T-cell (primary cell): ENCODE data around the gene FAM193A. TPM values are rescaled to one million over a fixed set of nuclear protein-coding genes. Genes with fewer than 3 reads are reported as not detected.
"Not testable (repeated sequence)": the region's sequence is repeated elsewhere in the genome, so short reads cannot be mapped to it uniquely, and the experiment has no call there.

Experiments
- ATAC-seq, 4 experiments: fragments of 200-7000 bp in 3 of 4; fragments of 150-1000 bp in 1 of 4; cut with Tn5 transposase; replicated peaks in 1 of 4; 1 replicate in 3 of 4; 2 replicates in 1 of 4; pipeline ENCODE4 v1.10.0; 2021; ENCODE audit warnings: moderate library complexity in 3 of 4, mild to moderate bottlenecking in 2 of 4, moderate number of reproducible peaks in 1 of 4
- CTCF ChIA-PET, 2 donors: fragments of 300-600 bp; sonication (Branson Sonifier 250); formaldehyde crosslinking; loops; one replicate each; lab custom pipeline; 2022; ENCODE audit warnings: antibody characterized with exemption in 2 of 2; lab: Charles Lee
- POLR2A ChIA-PET, 2 donors: fragments of 300-600 bp; sonication (Branson Sonifier 250); formaldehyde crosslinking; loops; one replicate each; lab custom pipeline; 2022; ENCODE audit warnings: antibody characterized with exemption in 2 of 2; lab: Charles Lee
- DNase-seq, 35 experiments: peaks; one replicate each; pipeline versions ENCODE4 v3.0.0 to v3.0.0-alpha.2; 2013 to 2023
- H3K27ac ChIP-seq: one replicate; pipeline ENCODE4 v1.5.1; 2013; ENCODE audit warnings: low read length
- H3K27me3 ChIP-seq, 2 experiments: replicated peaks in 1 of 2; 1 replicate in 1 of 2; 2 replicates in 1 of 2; pipeline versions ENCODE4 v1.6.1 to v1.7.0; 2013; ENCODE audit warnings: low read length in 1 of 2, mixed read lengths in 1 of 2; ENCODE audit not compliant: control insufficient read depth in 2 of 2, insufficient read depth in 2 of 2; ENCODE audit errors: extremely low read depth in 1 of 2
- H3K36me3 ChIP-seq, 2 donors: 1 replicate in 1 of 2; 2 replicates in 1 of 2; pipeline versions ENCODE4 v1.6.1 to v1.7.0; 2013; ENCODE audit warnings: low read length in 1 of 2; ENCODE audit not compliant: control insufficient read depth in 2 of 2, insufficient read depth in 1 of 2; ENCODE audit errors: extremely low read depth in 1 of 2
- H3K4me1 ChIP-seq, 2 experiments: 1 replicate in 1 of 2; 2 replicates in 1 of 2; pipeline versions ENCODE4 v1.6.1 to v1.7.0; 2013; ENCODE audit warnings: low read length in 2 of 2, mixed read lengths in 1 of 2; ENCODE audit not compliant: insufficient read depth in 2 of 2, control insufficient read depth in 1 of 2; ENCODE audit errors: extremely low read depth in 1 of 2
- H3K4me3 ChIP-seq, 2 donors: 1 replicate in 1 of 2; 2 replicates in 1 of 2; pipeline versions ENCODE4 v1.5.1 to v1.7.0; 2013; ENCODE audit warnings: mild to moderate bottlenecking in 2 of 2, low read length in 1 of 2, moderate library complexity in 1 of 2; ENCODE audit not compliant: control insufficient read depth in 1 of 2; ENCODE audit errors: extremely low read depth in 1 of 2
- H3K9me3 ChIP-seq: 2 replicates; pipeline ENCODE4 v1.7.0; 2013
- H3K27ac Mint-ChIP-seq, 2 donors: one replicate each; pipeline ENCODE4 v1.8.0; 2020 to 2021; ENCODE audit warnings: mild to moderate bottlenecking in 2 of 2, mixed read lengths in 2 of 2
- H3K27me3 Mint-ChIP-seq, 2 donors: one replicate each; pipeline ENCODE4 v1.8.0; 2021 to 2022; ENCODE audit warnings: mixed read lengths in 2 of 2
- H3K36me3 Mint-ChIP-seq: one replicate; pipeline ENCODE4 v1.8.0; 2021; ENCODE audit warnings: mixed read lengths
- H3K4me1 Mint-ChIP-seq, 3 donors: one replicate each; pipeline ENCODE4 v1.8.0; 2020 to 2022; ENCODE audit warnings: mixed read lengths in 3 of 3, mild to moderate bottlenecking in 1 of 3
- H3K4me3 Mint-ChIP-seq, 3 donors: one replicate each; pipeline ENCODE4 v1.8.0; 2020 to 2022; ENCODE audit warnings: mild to moderate bottlenecking in 3 of 3, mixed read lengths in 3 of 3, moderate library complexity in 3 of 3
- H3K9me3 Mint-ChIP-seq, 3 donors: one replicate each; pipeline ENCODE4 v1.8.0; 2020 to 2022; ENCODE audit warnings: mixed read lengths in 3 of 3
- WGBS: methylation state at CpG from one replicate; pipeline ENCODE4 v1.1.5; 2013; ENCODE audit warnings: missing lambda C conversion rate; ENCODE audit not compliant: insufficient coverage; 5-methylcytosine and 5-hydroxymethylcytosine counted together
- total RNA-seq, 35 experiments: library from RNA in 6 of 35; stranded (reverse) in 6 of 35; fragments of 120-200 nt in 1 of 35; gene quantifications; one replicate each; pipeline versions ENCODE4 v1.2.1 to v1.2.4 and lab custom pipeline; 2013 to 2026

FAM193A gene
- total RNA-seq, 5 donors from 2014 or later (not counting 1 experiment from before 2014, with no cell fraction given): 41.6 to 46.8 (median 45.2) TPM

- CTCF ChIA-PET, H3K27ac ChIP-seq, DNase-seq, H3K27me3 ChIP-seq, H3K27me3 Mint-ChIP-seq, ATAC-seq, H3K4me1 Mint-ChIP-seq, POLR2A ChIA-PET, H3K4me3 ChIP-seq, H3K4me1 ChIP-seq, H3K9me3 ChIP-seq, H3K4me3 Mint-ChIP-seq: not testable (repeated sequence)
- Mint-ChIP-seq H3K9me3 (peaks cover 11 to 13% (median 13%) of the 10 kb centered on the region in 3 donors), H3K36me3 (peaks cover 32% of the 10 kb centered on the region), H3K27ac (peak overlapping the region in 1 of 2 donors; percentile 12)
- H3K36me3 ChIP-seq: peaks cover 2 to 15% of the 10 kb centered on the region in 2 donors
- WGBS: 94% methylated on average over 2 of the region's 2 CpGs
Observed at GRCh38 chr4:2738296-2738695, 201.8 kb downstream of the FAM193A start.

- Mint-ChIP-seq H3K36me3 (peaks cover 41% of the 10 kb centered on the region), H3K9me3 (peaks cover 2 to 3% (median 2%) of the 10 kb centered on the region in 3 donors), H3K27ac (peak overlapping the region in 1 of 2 donors; percentile 71), H3K4me1 (peaks cover 15 to 19% (median 18%) of the 10 kb centered on the region in 3 donors), H3K4me3 (no peak overlapping the region), H3K27me3 (no peaks in the 10 kb centered on the region)
- no peak for DNase-seq
- H3K27me3 ChIP-seq: no peaks in the 10 kb centered on the region
- peaks cover 5 to 47% of the 10 kb centered on the region in 2 donors for H3K36me3 ChIP-seq
- ChIA-PET CTCF (no interaction called here), POLR2A (no interaction called here)
- ATAC-seq: no peak
- WGBS: 94% methylated on average over 6 of the region's 9 CpGs
- H3K4me3 ChIP-seq: no peak overlapping the region
- no peaks in the 10 kb centered on the region for H3K9me3 ChIP-seq
- no peak overlapping the region for H3K27ac ChIP-seq
- peaks cover 0 to 13% of the 10 kb centered on the region in 2 experiments for H3K4me1 ChIP-seq
Observed at GRCh38 chr4:2741626-2742025, 205.2 kb downstream of the FAM193A start.

- Mint-ChIP-seq H3K9me3 (peaks cover 0 to 3% (median 0%) of the 10 kb centered on the region in 3 donors), H3K36me3 (peaks cover 40% of the 10 kb centered on the region), H3K27me3 (no peaks in the 10 kb centered on the region), H3K4me1 (peaks cover 20 to 26% (median 21%) of the 10 kb centered on the region in 3 donors), H3K4me3 (no peak overlapping the region), H3K27ac (no peak overlapping the region)
- Histone ChIP-seq H3K4me1 (peaks cover 0 to 19% of the 10 kb centered on the region in 2 experiments), H3K9me3 (no peaks in the 10 kb centered on the region), H3K27me3 (no peaks in the 10 kb centered on the region), H3K36me3 (peaks cover 5 to 53% of the 10 kb centered on the region in 2 donors), H3K27ac (no peak overlapping the region), H3K4me3 (no peak overlapping the region)
- WGBS: 98% methylated on average over 27 of the region's 27 CpGs
- ChIA-PET POLR2A (no interaction called here), CTCF (no interaction called here)
- ATAC-seq (no peak), DNase-seq (no peak)
Observed at GRCh38 chr4:2742081-2742822, 205.8 kb downstream of the FAM193A start.

- DNase-seq (no peak), ATAC-seq (no peak)
- Histone ChIP-seq H3K27ac (no peak overlapping the region), H3K36me3 (peaks cover 9 to 60% of the 10 kb centered on the region in 2 donors), H3K9me3 (no peaks in the 10 kb centered on the region), H3K27me3 (no peaks in the 10 kb centered on the region), H3K4me3 (no peak overlapping the region), H3K4me1 (peaks cover 0 to 25% of the 10 kb centered on the region in 2 experiments)
- CTCF ChIA-PET: no interaction called here
- H3K36me3 Mint-ChIP-seq: peaks cover 46% of the 10 kb centered on the region
- POLR2A ChIA-PET: no interaction called here
- H3K4me1 Mint-ChIP-seq: peaks cover 26 to 33% (median 28%) of the 10 kb centered on the region in 3 donors
- H3K4me3 Mint-ChIP-seq: no peak overlapping the region
- 90% methylated on average over 5 of the region's 6 CpGs for WGBS
- H3K27ac Mint-ChIP-seq: peak overlapping the region in 1 of 2 donors; percentile 36
- H3K27me3 Mint-ChIP-seq: no peaks in the 10 kb centered on the region
- H3K9me3 Mint-ChIP-seq: peaks cover 0 to 3% (median 0%) of the 10 kb centered on the region in 3 donors
Observed at GRCh38 chr4:2742823-2743517, 206.5 kb downstream of the FAM193A start.

- Histone ChIP-seq H3K27ac (no peak overlapping the region), H3K27me3 (no peaks in the 10 kb centered on the region), H3K36me3 (peaks cover 9 to 61% of the 10 kb centered on the region in 2 donors), H3K4me3 (no peak overlapping the region), H3K4me1 (peaks cover 0 to 27% of the 10 kb centered on the region in 2 experiments), H3K9me3 (no peaks in the 10 kb centered on the region)
- ChIA-PET CTCF (no interaction called here), POLR2A (no interaction called here)
- ATAC-seq (no peak), DNase-seq (no peak)
- Mint-ChIP-seq H3K27ac (peak overlapping the region; percentile 19 to 36), H3K9me3 (no peaks in the 10 kb centered on the region), H3K27me3 (no peaks in the 10 kb centered on the region), H3K4me3 (no peak overlapping the region), H3K4me1 (peaks cover 27 to 33% (median 29%) of the 10 kb centered on the region in 3 donors), H3K36me3 (peaks cover 41% of the 10 kb centered on the region)
- WGBS: 93% methylated on average over 16 of the region's 21 CpGs
Observed at GRCh38 chr4:2743518-2744445, 207.3 kb downstream of the FAM193A start.
